Panc1 (cell line): ENCODE measurements around the gene SLC9A3.

Source experiments
- POLR2AphosphoS5 ChIP-seq: IDR thresholded peaks from 2 replicates; pipeline ENCODE4 v1.6.1; 2012; ENCODE audit warnings: mild to moderate bottlenecking, low read depth, low read length, moderate library complexity
- SIN3A ChIP-seq: IDR thresholded peaks from 2 replicates; pipeline ENCODE4 v1.6.1; 2012; ENCODE audit warnings: low read depth, mild to moderate bottlenecking, low read length, moderate library complexity, borderline replicate concordance; ENCODE audit not compliant: insufficient read depth
- TCF7L2 ChIP-seq: IDR thresholded peaks from 2 replicates; pipeline ENCODE4 v1.6.1; 2011; ENCODE audit warnings: mild to moderate bottlenecking, low read depth, low read length, inconsistent platforms
- TF ChIP-seq, protein P1 (sequence below): fragments of 450-650 bp; IDR thresholded peaks from 2 replicates; pipeline ENCODE4 v1.5.1; 2017; ENCODE audit warnings: mild to moderate bottlenecking
- TF ChIP-seq, protein P2 (sequence below), 2 experiments: IDR thresholded peaks; 2 replicates each; pipeline ENCODE4 v1.6.1; 2011 to 2012; ENCODE audit warnings: low read depth in 2 of 2, control low read depth in 1 of 2, low read length in 1 of 2, mild to moderate bottlenecking in 1 of 2, moderate library complexity in 1 of 2; ENCODE audit not compliant: insufficient read depth in 1 of 2

DNA sequence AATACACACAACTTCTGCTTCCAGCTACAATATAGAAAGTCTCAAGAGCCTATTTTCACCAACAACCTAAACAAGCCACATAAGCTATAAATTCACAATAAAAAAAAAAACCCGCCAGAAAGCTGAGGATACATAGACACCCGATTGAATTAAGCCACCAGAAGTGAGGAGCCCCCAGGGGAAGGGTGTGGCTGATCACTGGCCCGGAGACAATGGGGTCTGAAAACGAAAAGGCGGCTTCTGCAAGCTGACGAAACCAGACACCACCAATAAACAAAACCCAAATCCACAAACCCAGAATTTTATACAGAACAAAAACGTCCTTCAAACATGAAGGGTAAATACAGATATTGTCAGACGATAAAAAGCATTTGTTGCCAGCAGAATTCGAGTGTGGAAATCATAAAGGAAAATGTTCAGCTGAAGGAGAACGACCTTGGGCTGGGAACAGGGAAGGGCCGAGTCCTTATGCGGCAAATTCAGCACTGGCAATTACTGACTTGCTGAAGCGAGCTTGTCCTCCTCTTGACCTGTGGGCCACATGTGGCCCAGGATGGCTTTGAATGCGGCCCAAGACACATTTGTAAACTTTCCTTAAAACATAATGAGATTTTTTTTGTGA is 48.3 kb upstream of the SLC9A3 start:
- TF ChIP-seq, protein P1, sequence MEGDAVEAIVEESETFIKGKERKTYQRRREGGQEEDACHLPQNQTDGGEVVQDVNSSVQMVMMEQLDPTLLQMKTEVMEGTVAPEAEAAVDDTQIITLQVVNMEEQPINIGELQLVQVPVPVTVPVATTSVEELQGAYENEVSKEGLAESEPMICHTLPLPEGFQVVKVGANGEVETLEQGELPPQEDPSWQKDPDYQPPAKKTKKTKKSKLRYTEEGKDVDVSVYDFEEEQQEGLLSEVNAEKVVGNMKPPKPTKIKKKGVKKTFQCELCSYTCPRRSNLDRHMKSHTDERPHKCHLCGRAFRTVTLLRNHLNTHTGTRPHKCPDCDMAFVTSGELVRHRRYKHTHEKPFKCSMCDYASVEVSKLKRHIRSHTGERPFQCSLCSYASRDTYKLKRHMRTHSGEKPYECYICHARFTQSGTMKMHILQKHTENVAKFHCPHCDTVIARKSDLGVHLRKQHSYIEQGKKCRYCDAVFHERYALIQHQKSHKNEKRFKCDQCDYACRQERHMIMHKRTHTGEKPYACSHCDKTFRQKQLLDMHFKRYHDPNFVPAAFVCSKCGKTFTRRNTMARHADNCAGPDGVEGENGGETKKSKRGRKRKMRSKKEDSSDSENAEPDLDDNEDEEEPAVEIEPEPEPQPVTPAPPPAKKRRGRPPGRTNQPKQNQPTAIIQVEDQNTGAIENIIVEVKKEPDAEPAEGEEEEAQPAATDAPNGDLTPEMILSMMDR, result no peak
- TF ChIP-seq POLR2AphosphoS5 (no peak), SIN3A (no peak), TCF7L2 (no peak)
- TF ChIP-seq, protein P2, sequence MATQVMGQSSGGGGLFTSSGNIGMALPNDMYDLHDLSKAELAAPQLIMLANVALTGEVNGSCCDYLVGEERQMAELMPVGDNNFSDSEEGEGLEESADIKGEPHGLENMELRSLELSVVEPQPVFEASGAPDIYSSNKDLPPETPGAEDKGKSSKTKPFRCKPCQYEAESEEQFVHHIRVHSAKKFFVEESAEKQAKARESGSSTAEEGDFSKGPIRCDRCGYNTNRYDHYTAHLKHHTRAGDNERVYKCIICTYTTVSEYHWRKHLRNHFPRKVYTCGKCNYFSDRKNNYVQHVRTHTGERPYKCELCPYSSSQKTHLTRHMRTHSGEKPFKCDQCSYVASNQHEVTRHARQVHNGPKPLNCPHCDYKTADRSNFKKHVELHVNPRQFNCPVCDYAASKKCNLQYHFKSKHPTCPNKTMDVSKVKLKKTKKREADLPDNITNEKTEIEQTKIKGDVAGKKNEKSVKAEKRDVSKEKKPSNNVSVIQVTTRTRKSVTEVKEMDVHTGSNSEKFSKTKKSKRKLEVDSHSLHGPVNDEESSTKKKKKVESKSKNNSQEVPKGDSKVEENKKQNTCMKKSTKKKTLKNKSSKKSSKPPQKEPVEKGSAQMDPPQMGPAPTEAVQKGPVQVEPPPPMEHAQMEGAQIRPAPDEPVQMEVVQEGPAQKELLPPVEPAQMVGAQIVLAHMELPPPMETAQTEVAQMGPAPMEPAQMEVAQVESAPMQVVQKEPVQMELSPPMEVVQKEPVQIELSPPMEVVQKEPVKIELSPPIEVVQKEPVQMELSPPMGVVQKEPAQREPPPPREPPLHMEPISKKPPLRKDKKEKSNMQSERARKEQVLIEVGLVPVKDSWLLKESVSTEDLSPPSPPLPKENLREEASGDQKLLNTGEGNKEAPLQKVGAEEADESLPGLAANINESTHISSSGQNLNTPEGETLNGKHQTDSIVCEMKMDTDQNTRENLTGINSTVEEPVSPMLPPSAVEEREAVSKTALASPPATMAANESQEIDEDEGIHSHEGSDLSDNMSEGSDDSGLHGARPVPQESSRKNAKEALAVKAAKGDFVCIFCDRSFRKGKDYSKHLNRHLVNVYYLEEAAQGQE (IDR thresholded peaks at IDR 0.05; ENCODE audit: insufficient read depth in 1 of 2, low read depth in 2 of 2, low read length in 1 of 2), result no peak
